GM19468 (cell line): ENCODE results near the gene AXIN2.
A peak's percentile ranks its signal among the peaks of the same experiment; 100 is the strongest.

ENCODE experiments used
- ATAC-seq: cut with Tn5 transposase; IDR thresholded peaks from one replicate; pipeline ENCODE4 v1.9.1; 2021; ENCODE audit warnings: mild to moderate bottlenecking, moderate library complexity, moderate number of reproducible peaks; ENCODE audit not compliant: unreplicated experiment; ENCODE audit errors: extremely low read depth

Gene AXIN2, protein sequence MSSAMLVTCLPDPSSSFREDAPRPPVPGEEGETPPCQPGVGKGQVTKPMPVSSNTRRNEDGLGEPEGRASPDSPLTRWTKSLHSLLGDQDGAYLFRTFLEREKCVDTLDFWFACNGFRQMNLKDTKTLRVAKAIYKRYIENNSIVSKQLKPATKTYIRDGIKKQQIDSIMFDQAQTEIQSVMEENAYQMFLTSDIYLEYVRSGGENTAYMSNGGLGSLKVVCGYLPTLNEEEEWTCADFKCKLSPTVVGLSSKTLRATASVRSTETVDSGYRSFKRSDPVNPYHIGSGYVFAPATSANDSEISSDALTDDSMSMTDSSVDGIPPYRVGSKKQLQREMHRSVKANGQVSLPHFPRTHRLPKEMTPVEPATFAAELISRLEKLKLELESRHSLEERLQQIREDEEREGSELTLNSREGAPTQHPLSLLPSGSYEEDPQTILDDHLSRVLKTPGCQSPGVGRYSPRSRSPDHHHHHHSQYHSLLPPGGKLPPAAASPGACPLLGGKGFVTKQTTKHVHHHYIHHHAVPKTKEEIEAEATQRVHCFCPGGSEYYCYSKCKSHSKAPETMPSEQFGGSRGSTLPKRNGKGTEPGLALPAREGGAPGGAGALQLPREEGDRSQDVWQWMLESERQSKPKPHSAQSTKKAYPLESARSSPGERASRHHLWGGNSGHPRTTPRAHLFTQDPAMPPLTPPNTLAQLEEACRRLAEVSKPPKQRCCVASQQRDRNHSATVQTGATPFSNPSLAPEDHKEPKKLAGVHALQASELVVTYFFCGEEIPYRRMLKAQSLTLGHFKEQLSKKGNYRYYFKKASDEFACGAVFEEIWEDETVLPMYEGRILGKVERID

GRCh38 chr17:65561452-65562205, at the start of gene AXIN2:
Gene AXIN2, minus strand, starts transcription at chr17:65561648. Its CDS starts 3,028 bp downstream, at chr17:65558620.
- ATAC-seq, result peak; percentile 33

- no peak for ATAC-seq
Observed at GRCh38 chr17:65609749-65610148, 48.3 kb upstream of the AXIN2 start.

DNA sequence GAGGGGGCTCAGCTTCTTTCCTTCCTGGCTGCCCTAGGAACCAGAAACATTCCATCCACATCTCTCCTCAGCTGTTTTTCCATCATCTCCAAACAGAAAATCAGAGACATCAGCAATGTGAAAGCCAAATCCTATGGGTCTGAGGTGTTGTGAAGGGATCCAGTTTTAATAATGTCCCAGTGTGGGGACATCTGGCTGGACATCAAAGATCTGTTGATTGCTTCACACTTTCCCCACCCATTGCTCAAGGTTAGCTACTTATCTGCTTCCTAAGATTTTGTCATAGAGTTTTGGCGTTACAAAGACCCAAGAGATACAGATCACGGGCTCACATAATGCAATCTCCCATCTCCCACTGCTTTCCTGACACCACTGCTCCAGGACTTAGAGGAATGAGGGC, 47.8 kb upstream of the AXIN2 start:
- ATAC-seq, result no peak

DNA sequence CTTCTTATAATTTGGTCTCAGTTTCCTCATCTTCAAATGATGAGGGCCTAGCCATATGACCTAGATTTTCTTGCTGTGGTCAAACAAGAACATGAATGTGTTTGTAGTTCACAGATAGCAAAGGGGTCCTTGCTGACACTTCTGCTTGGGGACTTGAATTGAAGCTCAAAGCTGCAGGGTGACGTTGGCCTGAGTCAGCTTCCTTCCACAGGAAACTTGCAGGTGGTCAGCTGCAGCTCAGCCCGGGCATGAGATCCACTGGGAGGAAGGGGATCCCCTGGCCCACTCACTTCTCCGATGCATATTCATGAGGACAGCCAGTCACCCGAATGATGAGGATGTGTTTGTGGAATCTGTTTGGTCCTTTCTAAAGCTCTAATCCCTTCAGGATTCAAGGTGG, 42.6 kb upstream of the AXIN2 start:
- no peak for ATAC-seq

DNA sequence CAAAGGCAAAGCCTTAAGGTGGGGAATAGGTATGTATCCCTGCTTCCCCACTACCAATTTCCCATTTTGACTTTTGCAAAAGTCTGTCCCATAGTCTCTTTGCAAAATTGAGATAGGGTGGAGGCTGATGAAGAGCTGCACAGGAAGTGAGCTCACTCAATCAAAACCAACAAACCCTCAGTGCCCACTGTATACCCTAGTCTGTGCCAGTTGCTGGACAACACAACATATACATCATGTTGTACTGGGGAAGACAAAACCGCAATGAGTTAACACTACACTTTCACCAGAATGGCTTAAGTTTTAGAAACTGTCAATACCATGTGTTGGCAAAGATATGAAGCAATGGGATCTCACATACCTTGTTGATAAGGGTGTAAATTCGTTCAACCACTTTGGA, 40.4 kb upstream of the AXIN2 start:
- ATAC-seq, result no peak

DNA sequence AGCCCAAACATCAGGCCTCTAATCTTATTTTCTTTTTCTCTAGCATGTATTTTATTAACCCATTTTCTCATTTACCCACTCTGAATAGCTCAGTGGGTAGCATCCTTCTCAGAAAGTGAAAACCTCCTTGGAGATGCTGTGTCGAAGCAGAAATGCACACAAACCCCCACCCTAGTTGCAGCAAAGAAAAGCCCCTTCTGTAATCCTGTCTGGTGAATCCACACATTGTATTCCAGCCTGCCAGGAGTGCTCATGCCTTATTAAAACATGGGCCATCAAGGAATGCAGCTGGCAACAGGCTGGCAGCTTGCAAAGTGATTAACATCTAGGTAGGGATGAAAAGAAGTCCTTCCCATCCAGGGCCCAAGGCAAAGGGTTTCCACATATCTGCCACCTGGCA, 39.7 kb upstream of the AXIN2 start:
- no peak for ATAC-seq

DNA sequence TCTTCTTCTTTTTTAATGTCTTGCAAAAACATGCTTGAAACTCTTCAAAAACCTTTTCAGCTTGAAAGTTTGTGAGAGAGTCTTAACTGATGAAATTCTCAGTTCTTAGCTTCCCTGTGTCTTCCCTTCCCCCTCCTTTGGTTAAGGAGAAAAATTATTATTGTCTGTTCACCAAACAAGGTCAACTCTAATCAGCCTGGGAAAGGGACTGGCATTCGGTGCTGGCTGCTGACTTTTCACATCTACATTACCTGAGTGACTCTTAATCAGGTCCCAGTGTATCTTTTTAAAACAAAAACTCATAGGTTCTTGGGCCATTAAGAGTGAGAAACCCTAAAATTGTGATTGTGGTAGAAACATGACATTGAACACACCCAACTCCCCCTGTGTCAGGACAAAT, 39.1 kb upstream of the AXIN2 start:
- ATAC-seq, result no peak

- no peak for ATAC-seq
Observed at GRCh38 chr17:65599650-65600049, 38.2 kb upstream of the AXIN2 start.

- no peak for ATAC-seq
Observed at GRCh38 chr17:65598746-65599145, 37.3 kb upstream of the AXIN2 start.

DNA sequence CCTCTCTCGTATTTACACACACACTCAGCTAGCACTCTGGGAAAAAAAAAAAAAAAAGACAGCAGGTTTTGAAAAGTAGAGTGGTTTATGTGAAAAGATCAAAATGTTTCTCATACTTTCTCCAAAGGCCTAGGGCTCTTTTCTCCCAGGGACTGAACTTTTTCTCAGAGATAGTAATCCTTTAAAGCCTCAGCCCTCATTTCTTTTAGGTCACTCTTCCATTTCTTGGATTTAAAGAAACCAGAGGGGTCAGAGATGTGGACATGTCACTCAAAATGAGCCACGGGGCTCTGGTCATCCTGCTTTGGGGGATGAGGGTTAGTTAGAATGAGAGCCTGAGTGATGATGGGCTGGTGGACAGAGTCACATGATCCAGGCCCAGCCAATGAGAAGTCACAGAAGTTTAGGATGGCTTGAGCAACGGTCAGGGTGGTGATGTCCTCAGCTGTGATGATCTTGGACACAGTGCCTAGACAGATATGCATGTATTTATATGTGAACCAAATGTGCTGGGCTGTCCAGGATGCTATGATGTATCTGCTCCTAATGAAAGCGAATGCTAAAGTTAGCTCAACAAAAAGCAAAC, 33.7 kb upstream of the AXIN2 start:
- no peak for ATAC-seq

DNA sequence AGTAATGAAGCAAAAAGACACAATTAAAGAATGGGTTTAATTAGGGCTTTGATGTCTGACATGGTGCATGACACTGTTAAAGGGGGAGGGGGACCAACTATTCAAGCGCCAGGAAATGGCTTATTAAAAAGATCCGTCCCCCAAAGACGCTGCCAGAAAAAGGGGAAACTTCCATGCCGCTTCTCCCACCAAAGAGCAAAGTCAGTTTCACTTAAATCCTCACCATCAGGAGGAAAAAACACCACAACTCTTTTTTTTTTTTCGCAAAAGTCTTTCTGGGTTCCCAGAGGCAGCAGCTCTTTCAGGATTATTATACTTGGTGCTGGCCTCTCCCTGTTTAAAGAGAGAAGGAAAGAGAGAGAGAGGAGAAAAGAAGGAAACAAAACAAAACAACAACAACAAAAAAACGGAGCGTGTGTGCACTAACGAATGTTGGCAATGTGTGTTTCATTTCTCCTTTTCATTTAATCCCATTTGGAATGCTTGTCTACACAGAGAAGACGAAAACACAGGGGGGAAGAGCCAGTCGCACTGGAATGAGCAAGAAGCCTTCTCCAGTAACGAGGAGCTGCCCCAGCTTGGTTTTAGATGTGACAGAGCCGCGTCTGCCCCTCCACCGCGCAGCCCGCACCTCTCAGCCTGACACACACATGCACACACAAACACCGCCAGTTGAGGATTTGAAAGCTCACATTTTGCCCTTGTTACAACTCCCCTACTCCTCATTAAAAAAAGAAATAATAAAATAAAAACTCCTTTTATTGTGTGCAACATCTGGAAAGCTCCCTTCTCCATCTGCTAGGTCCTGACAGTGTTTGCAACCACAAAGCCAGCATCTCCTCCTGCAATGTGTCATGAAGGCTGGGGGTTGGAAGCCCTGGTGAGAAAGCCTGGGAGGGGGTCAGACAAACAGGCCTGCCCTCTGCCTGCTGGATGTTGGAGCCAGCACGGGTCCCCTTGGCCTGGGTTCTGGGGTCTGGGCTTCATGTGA, 32.7 kb upstream of the AXIN2 start:
- no peak for ATAC-seq

- no peak for ATAC-seq
Observed at GRCh38 chr17:65593092-65593854, 31.8 kb upstream of the AXIN2 start.

GRCh38 chr17:65592125-65592965, 30.9 kb upstream of the AXIN2 start:
- no peak for ATAC-seq

DNA sequence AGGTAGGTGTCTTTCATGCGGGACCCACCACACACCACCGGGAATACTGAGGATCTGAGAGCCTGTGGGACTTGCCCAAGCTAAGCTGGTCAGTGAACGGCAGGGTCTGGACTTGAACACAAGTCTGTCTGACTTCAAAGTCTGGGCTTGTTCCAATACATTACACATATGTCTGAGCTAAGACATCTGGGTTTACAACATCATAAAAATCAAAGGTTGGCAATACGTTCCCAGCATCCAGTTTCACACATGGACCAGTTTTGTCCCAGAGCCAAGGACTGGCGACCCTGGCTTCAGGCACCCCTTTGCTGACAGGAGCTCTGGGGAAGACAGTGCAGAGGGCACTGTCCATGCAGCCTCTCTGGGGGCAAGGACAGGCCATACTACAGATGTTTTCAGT, 27.9 kb upstream of the AXIN2 start:
- no peak for ATAC-seq

- ATAC-seq, result no peak
Observed at GRCh38 chr17:65588181-65588808, 26.8 kb upstream of the AXIN2 start.

DNA sequence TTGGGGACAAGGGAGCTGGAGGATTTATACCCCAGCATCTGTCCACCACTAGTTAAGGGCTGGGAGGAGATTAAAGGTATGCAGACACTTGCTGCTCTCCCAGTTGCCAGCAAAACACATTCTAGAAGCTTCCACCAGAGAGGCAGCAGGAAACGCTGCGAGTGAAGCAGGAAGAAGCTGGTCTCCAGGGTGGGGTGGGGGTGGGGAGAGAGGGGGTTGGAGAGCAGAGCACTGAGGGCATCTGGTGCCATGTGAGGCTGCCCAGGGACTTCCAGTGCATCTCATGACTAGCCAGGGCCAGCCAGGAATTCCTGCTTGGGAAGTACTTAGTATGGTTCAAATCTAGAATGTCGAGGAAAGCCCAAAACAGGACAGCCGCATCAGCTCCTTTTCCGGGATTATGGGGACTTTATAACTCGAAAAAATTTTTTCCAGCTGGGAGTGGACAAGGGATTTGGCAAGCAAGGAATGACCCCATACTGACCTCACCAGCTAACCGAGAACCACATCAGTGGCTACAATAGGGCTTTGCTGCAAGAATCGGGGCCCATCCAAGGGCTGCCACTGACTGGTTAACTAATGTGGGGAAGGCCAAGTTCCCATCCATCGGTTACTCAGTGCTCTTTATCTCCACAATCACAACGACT, 26.2 kb upstream of the AXIN2 start:
- ATAC-seq, result no peak

GRCh38 chr17:65586899-65587298, 25.5 kb upstream of the AXIN2 start:
- no peak for ATAC-seq
